ENCODE measurements around the gene ZNF878. TPM values are rescaled to one million over a fixed set of nuclear protein-coding genes. Genes with fewer than 3 reads are reported as not detected.

ZNF878 gene

DNA sequence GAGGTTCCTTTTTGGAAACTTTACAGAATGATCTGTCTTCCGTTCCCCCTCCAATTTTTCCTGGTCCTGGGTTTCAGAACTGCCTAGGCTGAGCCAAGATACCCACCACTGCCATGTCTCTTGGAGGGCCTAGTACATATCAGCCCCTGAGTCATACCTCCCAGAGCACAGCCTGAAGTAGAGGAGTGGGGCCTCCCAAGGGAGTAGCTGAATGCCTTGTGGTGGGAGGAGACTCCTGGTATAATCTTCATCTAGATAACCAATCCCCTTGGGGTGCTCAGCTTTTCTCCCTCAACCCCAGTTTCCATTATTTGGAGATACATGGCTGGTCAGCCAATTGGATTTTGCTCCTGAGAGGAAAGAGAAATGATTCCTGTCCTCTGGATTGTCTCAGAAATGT lies 57.6 kb downstream of the ZNF878 start:
- Histone ChIP-seq H3K18ac (ENCODE audit: low read depth in 1 of 2, low read length in 2 of 2) (no peak overlapping the region), H3K36me3 (ENCODE audit: control insufficient read depth in 1 of 2, insufficient read depth in 2 of 2, low read depth in 1 of 2, low read length in 2 of 2) (peaks cover 0 to 17% of the 10 kb centered on the region in 2 experiments)

More for the DNA sequence above, 57.6 kb downstream of the ZNF878 start:
- H3K23ac ChIP-seq (ENCODE audit: low read length in 2 of 2) = no peak overlapping the region
- peak; percentile 53 for DNase-seq
- no peaks in the 10 kb centered on the region for H3K4me1 ChIP-seq (ENCODE audit: control insufficient read depth, insufficient read depth, low read depth, low read length)
- no peak overlapping the region for H2AK5ac ChIP-seq (ENCODE audit: low read length, severe bottlenecking)
- no peak overlapping the region for H2BK120ac ChIP-seq (ENCODE audit: low read depth, low read length)
- H3K27ac ChIP-seq (ENCODE audit: low read length, poor library complexity, severe bottlenecking) = no peak overlapping the region
- H2BK12ac ChIP-seq (ENCODE audit: low read length in 2 of 2) = no peak overlapping the region
- no peaks in the 10 kb centered on the region for H3K27me3 ChIP-seq (ENCODE audit: control insufficient read depth in 1 of 2, insufficient read depth in 1 of 2, low read length in 2 of 2)
- no peaks in the 10 kb centered on the region for H3K9me3 ChIP-seq (ENCODE audit: control insufficient read depth, low read length)
- H3K14ac ChIP-seq (ENCODE audit: low read length in 2 of 2) = no peak overlapping the region
- no peak overlapping the region for H3K9ac ChIP-seq (ENCODE audit: low read length)
- no peak overlapping the region for H2BK5ac ChIP-seq (ENCODE audit: low read depth, low read length, poor library complexity, severe bottlenecking)
- H3K4me2 ChIP-seq (ENCODE audit: low read length, poor library complexity, severe bottlenecking) = no peak overlapping the region
- H2BK15ac ChIP-seq (ENCODE audit: low read depth, poor library complexity, severe bottlenecking) = no peak overlapping the region
- peaks cover 42% of the 10 kb centered on the region for H3K79me1 ChIP-seq (replicated peaks; ENCODE audit: low read length, poor library complexity, severe bottlenecking)
- 100% methylated on average over 1 of the region's 1 CpG for WGBS
- H4K8ac ChIP-seq (ENCODE audit: low read length) = no peak overlapping the region
- no peak overlapping the region for H3K4ac ChIP-seq (ENCODE audit: low read depth in 1 of 2, low read length in 2 of 2)
- no peak overlapping the region for H2AFZ ChIP-seq (ENCODE audit: low read depth, low read length)
- no peak overlapping the region for H3K4me3 ChIP-seq (ENCODE audit: insufficient read depth in 1 of 2, low read depth in 1 of 2, low read length in 2 of 2)
- no peak overlapping the region for H4K91ac ChIP-seq (ENCODE audit: low read length)

Small RNA genes lying within 50 kb of the gene (small RNA-seq; reads per million reads assigned to genes)
- gene RF00019 (ENCODE audit: low read depth) (not detected), gene RNA5SP464 (ENCODE audit: low read depth) (not detected), gene RNA5SP465 (ENCODE audit: low read depth) (not detected), gene RNA5SP466 (ENCODE audit: low read depth) (not detected)
